GM19468 (cell line): ENCODE data around the gene MRGPRE.

Source experiments
- ATAC-seq: cut with Tn5 transposase; IDR thresholded peaks from one replicate; pipeline ENCODE4 v1.9.1; 2021; ENCODE audit warnings: mild to moderate bottlenecking, moderate library complexity, moderate number of reproducible peaks; ENCODE audit not compliant: unreplicated experiment; ENCODE audit errors: extremely low read depth

Gene MRGPRE

GRCh38 chr11:3186166-3186953 lies 45.9 kb downstream of the MRGPRE start:
- ATAC-seq = no peak

GRCh38 chr11:3184732-3185347 lies 47.4 kb downstream of the MRGPRE start:
- ATAC-seq = no peak

- ATAC-seq = no peak
These were observed 48.7 kb downstream of the MRGPRE start for GRCh38 chr11:3183523-3183922.

- ATAC-seq = no peak
These were observed 49.8 kb downstream of the MRGPRE start for GRCh38 chr11:3182462-3182852.

GRCh38 chr11:3181725-3182461 lies 50.3 kb downstream of the MRGPRE start:
- no peak for ATAC-seq

DNA sequence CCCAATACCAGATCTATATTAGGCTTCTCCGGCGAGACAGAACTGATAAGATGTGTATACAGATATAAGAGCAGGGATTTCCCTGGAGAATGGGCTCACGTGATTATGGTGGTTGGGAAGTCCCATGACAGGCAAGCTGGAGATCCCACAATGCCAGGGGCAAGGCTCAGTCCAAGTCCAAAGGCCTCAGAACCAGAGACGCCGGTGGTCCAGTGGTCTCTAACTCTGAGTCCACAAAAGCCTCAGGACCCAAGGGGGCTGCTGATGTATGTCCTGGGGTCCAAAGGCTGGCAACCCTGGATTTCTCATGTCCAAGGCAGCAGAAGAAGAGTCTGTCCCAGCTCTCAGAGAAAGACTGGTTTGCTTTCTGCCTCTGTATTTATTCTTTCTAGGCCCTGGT lies 51.3 kb downstream of the MRGPRE start:
- ATAC-seq = no peak

- no peak for ATAC-seq
These were observed 53.9 kb downstream of the MRGPRE start for GRCh38 chr11:3178349-3178748.

GRCh38 chr11:3177931-3178330 lies 54.3 kb downstream of the MRGPRE start:
- ATAC-seq = no peak
